ENCODE results near the gene GPRC5D. TPM values are rescaled to one million over a fixed set of nuclear protein-coding genes. Genes with fewer than 3 reads are reported as not detected.

Gene GPRC5D
- total RNA-seq, 1 experiment from 2014 or later: 0.33 TPM

- peak; percentile 24; the same call in 1 of the 2 replicates for TF ChIP-seq USF2 (CRISPR knock-in tag; IDR thresholded peaks at IDR 0.05)
- TF ChIP-seq RELA (CRISPR knock-in tag; IDR thresholded peaks at IDR 0.05; ENCODE audit: borderline replicate concordance): peak; percentile 91
- peak; percentile 80 for TF ChIP-seq TEAD1 (CRISPR knock-in tag; IDR thresholded peaks at IDR 0.05)
- no peak for TF ChIP-seq ZNF121 (CRISPR knock-in tag; IDR thresholded peaks at IDR 0.05)
- TF ChIP-seq ZNF671 (CRISPR knock-in tag; IDR thresholded peaks at IDR 0.05): no peak
These were observed 48.1 kb upstream of the GPRC5D start, which contains the start of gene HEBP1 (continued) for GRCh38 chr12:12999959-13000615.

- Mint-ChIP-seq H3K4me3 (peak overlapping the region; percentile 96), H3K36me3 (peaks cover under 1% of the 10 kb centered on the region; the same call in 1 of the 2 replicates), H3K27me3 (ENCODE audit: low read depth) (peaks cover 28% of the 10 kb centered on the region), H3K27ac (peak overlapping the region; percentile 67; the same call in 1 of the 2 replicates), H3K9me3 (no peaks in the 10 kb centered on the region), H3K4me1 (peaks cover 51% of the 10 kb centered on the region)
- ATAC-seq: no peak; the same call in 1 of the 2 replicates
- DNase-seq (ENCODE audit: low spot score): no peak
- TF ChIP-seq ZNF423 (CRISPR knock-in tag; IDR thresholded peaks at IDR 0.05) (no peak), OVOL2 (CRISPR knock-in tag; IDR thresholded peaks at IDR 0.05; ENCODE audit: borderline replicate concordance) (no peak), ETV6 (CRISPR knock-in tag; IDR thresholded peaks at IDR 0.05) (no peak), ZSCAN18 (CRISPR knock-in tag; IDR thresholded peaks at IDR 0.05) (no peak), ATF6 (CRISPR knock-in tag; IDR thresholded peaks at IDR 0.05) (no peak), ZMAT4 (CRISPR knock-in tag; IDR thresholded peaks at IDR 0.05) (no peak), JUN (CRISPR knock-in tag; IDR thresholded peaks at IDR 0.05) (no peak), TCF7 (CRISPR knock-in tag; IDR thresholded peaks at IDR 0.05; ENCODE audit: low read depth) (no peak), ZNF396 (CRISPR knock-in tag; IDR thresholded peaks at IDR 0.05; ENCODE audit: borderline replicate concordance) (no peak), ZNF671 (CRISPR knock-in tag; IDR thresholded peaks at IDR 0.05) (no peak), MXD4 (CRISPR knock-in tag; IDR thresholded peaks at IDR 0.05; ENCODE audit: borderline replicate concordance) (no peak), USF1 (CRISPR knock-in tag; IDR thresholded peaks at IDR 0.05) (no peak), ATF3 (CRISPR knock-in tag; conservative IDR thresholded peaks at IDR 0.05) (no peak)
- ChIA-PET CTCF (interaction anchor here (1.0 to 1.6 kb wide), 6 partner anchors 14 to 213 kb away, joined by 3 to 6 read pairs (median 4); no protein-coding TSS in a partner anchor), POLR2A (no interaction called here)
These were observed 47.4 kb upstream of the GPRC5D start for GRCh38 chr12:12999271-12999958.

All from WTC11 (cell line).